Measurements from ENCODE around the gene LUM.

DNA sequence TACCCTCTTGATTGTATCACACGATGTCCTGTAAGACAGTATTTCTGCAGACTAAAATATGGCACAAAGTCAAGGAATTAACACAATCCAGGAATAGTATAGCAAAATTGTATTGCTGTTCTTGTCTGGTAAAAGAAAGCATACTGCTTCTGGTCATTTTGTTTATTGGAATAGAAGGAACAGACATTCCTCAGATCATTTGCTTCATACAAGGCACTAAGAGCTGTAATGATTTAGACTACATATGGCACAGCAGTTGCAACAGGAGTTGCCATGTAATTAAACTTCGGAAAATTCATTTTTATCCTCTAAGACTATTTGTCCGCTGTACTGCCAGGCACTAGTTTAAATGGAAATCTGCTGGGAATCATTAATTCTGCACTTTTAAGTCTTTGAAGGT is 45.9 kb downstream of the LUM start:
- TF ChIP-seq, protein P1, sequence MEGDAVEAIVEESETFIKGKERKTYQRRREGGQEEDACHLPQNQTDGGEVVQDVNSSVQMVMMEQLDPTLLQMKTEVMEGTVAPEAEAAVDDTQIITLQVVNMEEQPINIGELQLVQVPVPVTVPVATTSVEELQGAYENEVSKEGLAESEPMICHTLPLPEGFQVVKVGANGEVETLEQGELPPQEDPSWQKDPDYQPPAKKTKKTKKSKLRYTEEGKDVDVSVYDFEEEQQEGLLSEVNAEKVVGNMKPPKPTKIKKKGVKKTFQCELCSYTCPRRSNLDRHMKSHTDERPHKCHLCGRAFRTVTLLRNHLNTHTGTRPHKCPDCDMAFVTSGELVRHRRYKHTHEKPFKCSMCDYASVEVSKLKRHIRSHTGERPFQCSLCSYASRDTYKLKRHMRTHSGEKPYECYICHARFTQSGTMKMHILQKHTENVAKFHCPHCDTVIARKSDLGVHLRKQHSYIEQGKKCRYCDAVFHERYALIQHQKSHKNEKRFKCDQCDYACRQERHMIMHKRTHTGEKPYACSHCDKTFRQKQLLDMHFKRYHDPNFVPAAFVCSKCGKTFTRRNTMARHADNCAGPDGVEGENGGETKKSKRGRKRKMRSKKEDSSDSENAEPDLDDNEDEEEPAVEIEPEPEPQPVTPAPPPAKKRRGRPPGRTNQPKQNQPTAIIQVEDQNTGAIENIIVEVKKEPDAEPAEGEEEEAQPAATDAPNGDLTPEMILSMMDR (IDR thresholded peaks at IDR 0.05): no peak
- no peak for TF ChIP-seq EP300 (IDR thresholded peaks at IDR 0.05)
- TF ChIP-seq POLR2AphosphoS5 (IDR thresholded peaks at IDR 0.05): no peak
